Skeletal muscle cell (primary cell): ENCODE measurements around the gene PSMF1.
"Not testable (repeated sequence)": the region's sequence is repeated elsewhere in the genome, so short reads cannot be mapped to it uniquely, and the experiment has no call there.

Experiments used
- DNase-seq: peaks from one replicate; pipeline ENCODE4 v3.0.0-alpha.2; 2010; ENCODE audit warnings: low read depth
- H3K4me3 ChIP-seq: 2 replicates; pipeline ENCODE4 v1.5.1; 2011; ENCODE audit warnings: low read depth, mild to moderate bottlenecking, control low read depth, low read length, moderate library complexity

Gene PSMF1

GRCh38 chr20:1119524-1119923 is 1.1 kb downstream of the PSMF1 start:
- peak overlapping the region; percentile 99 for H3K4me3 ChIP-seq
- no peak for DNase-seq

- H3K4me3 ChIP-seq: no peak overlapping the region
- no peak for DNase-seq
Measured at GRCh38 chr20:1121429-1121828, 3.0 kb downstream of the PSMF1 start.

- H3K4me3 ChIP-seq: no peak overlapping the region
- no peak for DNase-seq
Measured at GRCh38 chr20:1122388-1123315, 4.2 kb downstream of the PSMF1 start.

- no peak overlapping the region for H3K4me3 ChIP-seq
- DNase-seq: no peak
Measured at GRCh38 chr20:1123666-1124065, 5.3 kb downstream of the PSMF1 start.

- no peak for DNase-seq
- H3K4me3 ChIP-seq: no peak overlapping the region
Measured at GRCh38 chr20:1124421-1124820, 6.0 kb downstream of the PSMF1 start.

GRCh38 chr20:1125277-1125676 is 6.9 kb downstream of the PSMF1 start:
- DNase-seq: no peak
- no peak overlapping the region for H3K4me3 ChIP-seq

GRCh38 chr20:1127840-1128239 is 9.4 kb downstream of the PSMF1 start:
- no peak overlapping the region for H3K4me3 ChIP-seq
- DNase-seq: no peak

GRCh38 chr20:1130058-1130694 is 11.8 kb downstream of the PSMF1 start:
- H3K4me3 ChIP-seq: no peak overlapping the region
- DNase-seq: no peak

GRCh38 chr20:1130847-1131246 is 12.4 kb downstream of the PSMF1 start:
- H3K4me3 ChIP-seq: no peak overlapping the region
- DNase-seq: no peak

- no peak overlapping the region for H3K4me3 ChIP-seq
- DNase-seq: no peak
Measured at GRCh38 chr20:1131354-1131753, 13.0 kb downstream of the PSMF1 start.

GRCh38 chr20:1134355-1134754 is 16.0 kb downstream of the PSMF1 start:
- DNase-seq: no peak
- no peak overlapping the region for H3K4me3 ChIP-seq

- no peak overlapping the region for H3K4me3 ChIP-seq
- no peak for DNase-seq
Measured at GRCh38 chr20:1134836-1135235, 16.4 kb downstream of the PSMF1 start.

- H3K4me3 ChIP-seq: no peak overlapping the region
- no peak for DNase-seq
Measured at GRCh38 chr20:1137236-1137635, 18.8 kb downstream of the PSMF1 start.

GRCh38 chr20:1144401-1145172 is 26.2 kb downstream of the PSMF1 start:
- no peak for DNase-seq
- H3K4me3 ChIP-seq: no peak overlapping the region

GRCh38 chr20:1146957-1147356 is 28.6 kb downstream of the PSMF1 start:
- DNase-seq: no peak
- no peak overlapping the region for H3K4me3 ChIP-seq

- not testable (repeated sequence) for DNase-seq, H3K4me3 ChIP-seq
Measured at GRCh38 chr20:1149812-1150211, 31.4 kb downstream of the PSMF1 start.

- H3K4me3 ChIP-seq: no peak overlapping the region
- peak; percentile 4 for DNase-seq
Measured at GRCh38 chr20:1150218-1150617, 31.8 kb downstream of the PSMF1 start.

- no peak for DNase-seq
- no peak overlapping the region for H3K4me3 ChIP-seq
Measured at GRCh38 chr20:1150968-1151367, 32.6 kb downstream of the PSMF1 start.

GRCh38 chr20:1154226-1154625 is 35.8 kb downstream of the PSMF1 start:
- no peak overlapping the region for H3K4me3 ChIP-seq
- DNase-seq: no peak

- H3K4me3 ChIP-seq: no peak overlapping the region
- DNase-seq: no peak
Measured at GRCh38 chr20:1154691-1155090, 36.3 kb downstream of the PSMF1 start.
